CD4-positive, alpha-beta T cell treated with Interleukin-6 at 100 ng/mL for 8 hours (primary cell): ENCODE data around the gene PTTG2.

Experiments
- DNase-seq: peaks from one replicate; pipeline ENCODE4 v3.0.0-alpha.2; 2020; ENCODE audit warnings: mixed read lengths, low spot score

Gene PTTG2

DNA sequence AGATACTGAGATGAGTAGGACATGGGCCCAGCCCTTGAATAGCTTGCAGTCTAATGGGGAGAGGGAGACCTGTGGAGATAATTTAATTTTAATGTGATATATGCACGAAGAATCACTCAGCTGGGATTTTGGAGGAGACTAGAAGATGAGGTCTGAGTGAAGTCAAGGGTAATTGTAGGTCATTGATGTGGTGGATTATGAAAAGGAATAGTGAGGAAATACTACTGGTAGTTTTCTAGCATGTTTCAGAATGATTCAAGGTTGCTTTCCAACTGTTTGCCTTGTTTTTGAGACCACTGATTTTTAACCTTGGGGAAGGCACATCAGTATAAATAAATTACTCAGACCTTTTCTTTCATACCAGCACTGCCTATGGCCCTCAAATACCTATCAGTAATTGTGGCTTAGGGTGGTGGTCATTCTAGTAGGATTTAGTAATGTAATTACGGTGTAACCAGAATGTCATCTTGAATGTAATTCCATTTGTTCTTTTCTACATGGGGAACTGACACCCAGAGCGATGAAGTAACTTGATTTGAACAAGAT is 25.6 kb downstream of the PTTG2 start:
- no peak for DNase-seq

DNA sequence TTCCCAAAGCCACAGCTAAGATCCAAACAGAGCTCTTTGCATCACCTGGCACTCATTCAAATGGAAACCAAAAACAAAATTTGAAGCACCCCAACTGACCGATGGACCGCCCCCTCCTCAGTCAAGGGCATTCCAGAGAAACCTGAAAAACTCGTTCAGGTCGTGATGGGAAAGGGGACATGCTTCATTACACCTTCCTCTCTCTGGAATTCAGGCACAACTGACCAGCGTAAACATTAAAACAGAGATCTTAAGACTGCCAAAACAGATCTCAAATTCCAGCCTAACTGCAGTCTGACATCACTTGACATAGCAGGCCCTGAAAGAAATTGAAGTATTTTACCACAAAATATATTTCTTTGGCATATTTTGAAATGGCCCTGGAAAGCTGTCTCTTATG is 28.5 kb downstream of the PTTG2 start:
- no peak for DNase-seq

DNA sequence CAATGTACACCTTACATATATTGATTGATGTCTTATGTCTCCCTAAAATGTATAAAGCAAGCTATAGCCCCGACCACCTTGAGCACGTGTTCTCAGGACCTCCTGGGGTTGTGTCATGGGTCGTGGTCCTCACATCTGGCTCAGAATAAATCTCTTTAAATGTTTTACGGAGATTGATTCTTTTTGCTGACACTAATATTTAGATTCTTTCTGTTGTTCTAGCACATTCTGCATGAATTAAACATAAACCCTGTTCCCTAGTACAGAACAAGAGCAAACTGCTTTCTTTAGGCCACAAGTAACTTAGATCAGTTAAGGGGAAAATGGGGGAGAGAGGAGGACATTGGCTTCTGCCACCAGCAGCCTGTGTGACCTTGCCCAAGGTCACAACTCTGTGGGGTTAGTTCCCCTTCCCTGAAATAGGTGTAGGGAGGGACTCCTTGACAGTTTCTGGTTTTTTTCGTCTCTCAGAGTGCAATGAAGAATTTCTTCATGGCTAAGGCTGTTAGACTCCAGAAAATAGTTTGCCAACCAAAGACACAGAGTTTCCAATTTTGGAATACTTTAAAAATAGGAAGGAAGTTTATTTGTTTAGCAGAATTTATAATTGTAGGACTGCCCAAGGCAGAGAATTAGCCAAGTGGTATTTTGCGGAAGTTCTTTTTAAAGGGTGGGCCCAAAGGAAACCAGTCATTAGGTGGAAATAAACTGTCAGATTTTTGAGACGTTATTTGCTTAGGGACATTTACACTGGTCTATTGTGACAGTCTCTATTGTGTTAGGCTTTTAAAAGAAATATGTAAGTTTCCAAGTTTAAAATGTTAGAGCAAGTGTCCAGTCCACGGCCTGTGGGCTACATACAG is 29.4 kb downstream of the PTTG2 start:
- no peak for DNase-seq

DNA sequence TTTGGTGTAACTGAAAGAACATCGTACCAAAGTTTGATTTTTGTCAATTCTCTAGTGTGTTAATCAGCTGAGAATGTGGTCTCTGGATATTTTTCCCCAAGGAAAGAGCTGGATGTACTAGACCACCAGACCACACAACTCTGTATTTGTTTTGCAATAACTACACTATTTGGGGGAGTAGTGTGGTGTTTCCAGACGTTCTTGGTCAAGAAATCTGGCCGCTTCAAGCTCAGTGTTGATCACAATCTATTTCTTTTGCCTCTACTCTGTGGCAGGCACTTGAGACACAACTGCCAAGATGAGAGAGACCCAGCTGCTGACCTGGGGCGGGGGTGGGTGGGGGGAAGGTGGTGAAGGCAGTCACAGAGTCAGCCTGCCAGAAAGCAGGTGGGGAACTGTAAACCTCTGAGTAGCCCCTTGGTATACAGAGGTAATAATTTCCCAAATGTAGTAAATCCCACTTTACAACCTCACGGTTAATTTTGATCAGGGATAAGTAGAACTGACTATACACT is 30.6 kb downstream of the PTTG2 start:
- no peak for DNase-seq

DNA sequence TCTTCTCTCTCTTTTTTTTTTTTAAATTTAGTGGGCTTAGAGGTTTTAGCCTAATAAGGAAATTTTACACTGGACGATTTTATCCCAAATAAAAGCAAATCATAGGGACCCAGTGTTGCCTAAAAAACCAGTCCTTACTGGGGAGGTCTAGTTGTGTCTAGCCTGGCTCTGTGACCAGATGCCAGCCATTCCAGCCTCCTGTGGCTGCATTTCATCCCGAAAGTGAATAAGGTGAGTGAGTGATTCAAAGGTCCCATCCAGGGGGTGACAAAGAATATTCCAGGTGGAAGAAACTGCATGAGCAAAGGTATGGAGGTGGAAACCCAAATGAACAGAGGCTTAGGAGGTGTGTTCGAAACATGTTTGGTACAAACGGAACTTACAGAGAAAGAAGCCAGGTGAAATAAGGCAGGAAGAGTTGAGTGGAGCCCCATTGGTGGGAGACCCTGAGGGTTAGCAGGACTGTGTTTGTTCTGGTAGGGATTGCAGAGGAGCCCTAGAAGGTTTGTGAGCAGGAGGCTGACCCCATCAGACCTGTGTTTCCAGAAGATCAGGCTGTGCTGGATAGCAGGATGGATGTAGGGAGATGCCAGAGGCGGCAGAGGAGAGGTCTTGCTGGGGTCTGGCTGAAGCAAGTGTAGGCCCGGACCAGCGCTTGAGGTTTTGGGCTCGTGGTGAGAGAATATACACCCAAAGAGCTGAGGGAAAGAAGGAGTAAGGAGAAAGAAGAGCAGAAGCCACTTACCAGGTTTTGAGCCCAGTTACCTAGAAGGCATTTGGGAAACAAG is 31.6 kb downstream of the PTTG2 start:
- no peak for DNase-seq

DNA sequence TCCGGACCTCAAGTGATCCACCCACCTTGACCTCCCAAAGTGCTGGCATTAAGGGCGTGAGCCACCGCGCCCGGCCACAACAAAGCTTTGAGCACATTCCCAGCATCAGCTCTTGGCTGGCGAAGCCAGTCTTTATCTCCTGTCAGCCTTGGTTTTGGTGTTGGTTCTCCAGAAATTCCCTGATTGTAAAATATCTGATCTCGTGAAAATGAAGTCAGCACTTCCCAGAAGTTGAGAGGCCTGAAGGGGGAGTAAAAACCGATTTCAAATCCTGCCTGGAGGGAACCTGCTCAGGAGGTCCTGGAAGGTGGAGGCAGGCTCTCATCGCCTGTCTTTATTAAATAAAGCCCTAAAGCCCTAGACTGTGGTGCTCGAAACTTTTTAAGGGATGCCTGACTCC is 33.6 kb downstream of the PTTG2 start:
- no peak for DNase-seq

DNA sequence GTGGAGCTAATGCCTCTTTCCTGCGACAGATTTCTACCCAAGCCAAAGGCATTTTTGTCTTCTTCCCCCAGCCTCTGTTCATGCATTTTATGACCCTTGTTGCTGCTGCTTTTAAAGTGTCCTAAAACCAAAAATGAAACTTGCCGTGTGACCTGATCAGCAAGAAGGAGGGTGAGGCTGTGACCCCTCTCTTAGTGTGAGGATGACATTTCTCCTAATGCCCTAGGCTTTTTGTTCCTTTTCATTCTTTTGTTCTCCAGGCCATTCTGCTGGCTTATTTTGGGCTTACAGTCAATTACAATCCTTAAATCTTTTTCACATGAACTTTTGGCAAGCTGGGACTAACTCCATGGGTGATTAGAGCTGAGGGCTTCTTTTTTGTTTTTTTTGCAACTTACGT is 34.4 kb downstream of the PTTG2 start:
- no peak for DNase-seq

DNA sequence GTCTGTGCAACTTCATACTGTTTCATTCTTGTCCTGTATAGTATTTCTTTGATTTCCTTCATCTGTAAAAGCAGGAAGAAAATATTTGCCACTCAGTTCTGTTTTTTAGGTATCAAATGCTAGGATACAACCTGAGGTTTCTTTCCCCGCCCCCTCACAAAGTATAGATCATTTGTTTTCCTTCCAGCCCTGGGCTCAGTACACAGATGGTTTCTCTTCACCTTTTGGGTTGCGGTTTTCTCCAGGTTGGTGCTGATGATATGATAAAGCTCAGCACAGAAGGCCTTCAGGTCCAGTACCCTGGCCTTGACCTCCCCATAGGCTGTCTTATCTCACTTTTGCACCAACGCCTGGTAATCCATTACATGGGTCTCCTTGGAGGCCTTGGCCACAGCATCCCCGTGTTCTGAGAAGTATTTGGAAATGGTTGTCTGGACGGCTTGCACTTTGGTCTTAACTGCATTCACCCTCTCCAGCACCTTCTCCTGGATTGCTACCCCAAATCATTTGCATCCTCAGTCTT is 35.2 kb downstream of the PTTG2 start:
- DNase-seq = no peak

DNA sequence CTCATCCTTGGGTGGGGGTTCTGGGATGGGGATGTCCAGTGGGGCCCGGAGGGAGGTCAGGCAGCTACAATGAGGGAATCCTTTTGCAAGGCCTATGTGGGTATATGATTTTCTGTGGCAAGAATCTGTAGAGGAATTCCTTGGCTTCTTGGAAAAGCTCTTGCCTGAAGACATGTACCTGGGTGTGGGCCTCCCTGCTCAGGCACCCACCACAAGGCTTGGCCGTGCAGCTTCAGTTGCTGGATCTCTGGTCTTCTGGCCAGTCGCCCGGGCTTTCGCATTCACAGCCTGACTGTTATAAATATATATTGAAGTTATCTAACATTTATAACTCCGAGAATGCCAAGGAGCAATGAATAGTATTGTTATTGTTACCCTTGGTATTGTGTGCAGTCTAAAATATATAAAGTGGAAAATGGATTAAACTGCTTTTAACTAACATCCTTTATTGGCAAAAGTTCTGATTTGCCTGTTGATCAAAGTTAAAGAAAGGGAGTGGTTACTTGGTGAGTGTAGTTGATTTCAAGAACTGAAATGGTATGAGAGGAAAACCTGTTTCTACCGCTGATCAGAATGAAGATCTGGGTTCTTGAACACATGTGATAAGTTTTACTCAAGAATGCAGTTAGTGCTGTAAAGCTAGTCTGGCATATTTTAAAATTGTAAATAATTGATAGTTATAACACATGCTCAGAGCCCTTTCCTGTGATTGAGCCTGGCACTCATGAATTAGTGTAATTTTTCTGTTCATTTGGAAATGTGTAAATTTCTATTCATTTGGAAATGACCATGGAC is 36.0 kb downstream of the PTTG2 start:
- no peak for DNase-seq

DNA sequence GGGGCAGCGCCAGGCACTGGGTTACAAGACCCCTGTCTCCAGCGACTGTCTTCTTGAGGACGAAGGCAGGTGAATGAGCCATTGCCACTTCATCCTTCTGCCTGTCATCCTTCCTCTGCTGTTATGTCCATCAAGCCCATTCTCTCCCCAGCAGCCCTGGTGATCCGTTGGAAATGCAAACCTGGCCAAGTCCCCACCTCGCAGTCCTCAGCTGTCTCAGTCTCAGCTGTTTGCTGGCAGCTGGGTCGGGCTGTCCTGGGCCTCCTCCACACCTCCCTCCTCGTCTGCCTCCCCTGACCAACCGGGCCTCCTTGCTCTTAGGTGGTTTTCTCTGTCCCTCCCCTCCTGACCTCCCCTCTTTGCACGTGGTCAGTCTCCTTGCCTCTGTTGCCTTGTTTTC is 38.0 kb downstream of the PTTG2 start:
- no peak for DNase-seq

DNA sequence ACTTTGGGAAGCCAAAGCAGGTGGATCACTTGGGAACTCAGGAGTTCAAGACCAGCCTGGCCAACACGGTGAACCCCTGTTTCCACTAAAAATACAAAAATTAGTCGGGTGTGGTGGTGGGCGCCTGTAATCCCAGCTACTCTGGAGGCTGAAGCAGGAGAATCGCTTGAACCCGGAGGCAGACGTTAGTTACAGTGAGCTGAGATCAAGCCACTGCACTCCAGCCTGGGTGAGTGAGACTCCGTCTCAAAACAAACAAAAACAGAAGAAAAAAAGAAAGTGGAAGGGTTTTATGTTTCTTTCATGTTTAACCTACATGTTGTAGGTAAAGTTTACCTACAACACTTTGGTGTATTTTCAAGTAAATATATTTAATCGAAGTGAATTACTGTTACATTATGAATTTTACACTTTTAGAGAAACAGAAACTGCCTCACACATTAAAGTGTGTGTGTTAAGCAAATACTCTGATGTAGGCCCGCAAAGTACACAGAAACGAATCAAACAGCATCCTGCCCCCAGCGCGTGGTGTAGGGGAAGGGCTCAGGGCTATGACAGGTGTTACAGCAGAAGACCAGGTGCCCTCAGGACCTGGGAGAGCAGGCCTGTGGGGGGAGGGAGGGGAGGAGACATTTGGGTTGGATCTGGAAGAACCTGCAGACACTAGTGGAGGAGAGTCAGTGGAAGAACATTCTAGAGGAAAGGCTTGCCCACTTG is 39.0 kb downstream of the PTTG2 start:
- no peak for DNase-seq

DNA sequence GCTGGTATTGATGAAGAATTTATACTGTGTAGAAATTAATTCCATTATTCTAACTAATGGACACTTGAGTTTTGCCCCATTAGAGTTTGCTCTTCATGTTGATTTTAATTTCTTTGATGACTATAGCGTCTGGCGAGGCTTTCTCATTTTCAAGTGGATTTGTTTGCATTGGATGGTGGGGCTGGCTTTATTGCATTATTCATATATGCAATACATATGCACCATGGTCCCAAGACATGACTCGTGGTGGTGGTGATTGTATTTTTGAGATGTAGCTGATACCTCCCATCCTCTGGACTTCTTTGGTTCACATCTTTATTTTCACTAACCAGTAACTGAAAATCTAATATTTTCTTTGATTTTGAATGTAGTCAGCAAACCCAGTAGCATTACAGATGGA is 39.8 kb downstream of the PTTG2 start:
- DNase-seq = no peak

DNA sequence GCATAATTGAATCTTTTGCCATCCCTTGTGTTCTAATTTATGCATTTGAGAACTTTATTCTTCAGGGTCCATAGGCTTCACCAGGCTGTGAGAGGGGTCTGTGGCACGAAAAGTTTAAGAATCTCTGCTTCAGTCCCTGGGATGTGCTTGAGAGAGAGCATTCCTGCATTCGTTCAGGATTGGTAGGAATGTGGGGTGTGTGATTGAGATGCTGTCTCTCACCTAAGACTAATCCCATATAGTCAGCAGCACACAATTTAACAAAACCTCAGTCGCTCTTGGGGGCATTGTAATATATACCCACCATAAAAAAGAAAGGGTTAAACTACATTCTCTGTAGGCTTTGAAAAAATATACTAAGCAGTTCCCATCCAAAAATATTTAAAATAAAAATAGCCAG is 41.7 kb downstream of the PTTG2 start:
- DNase-seq = no peak

DNA sequence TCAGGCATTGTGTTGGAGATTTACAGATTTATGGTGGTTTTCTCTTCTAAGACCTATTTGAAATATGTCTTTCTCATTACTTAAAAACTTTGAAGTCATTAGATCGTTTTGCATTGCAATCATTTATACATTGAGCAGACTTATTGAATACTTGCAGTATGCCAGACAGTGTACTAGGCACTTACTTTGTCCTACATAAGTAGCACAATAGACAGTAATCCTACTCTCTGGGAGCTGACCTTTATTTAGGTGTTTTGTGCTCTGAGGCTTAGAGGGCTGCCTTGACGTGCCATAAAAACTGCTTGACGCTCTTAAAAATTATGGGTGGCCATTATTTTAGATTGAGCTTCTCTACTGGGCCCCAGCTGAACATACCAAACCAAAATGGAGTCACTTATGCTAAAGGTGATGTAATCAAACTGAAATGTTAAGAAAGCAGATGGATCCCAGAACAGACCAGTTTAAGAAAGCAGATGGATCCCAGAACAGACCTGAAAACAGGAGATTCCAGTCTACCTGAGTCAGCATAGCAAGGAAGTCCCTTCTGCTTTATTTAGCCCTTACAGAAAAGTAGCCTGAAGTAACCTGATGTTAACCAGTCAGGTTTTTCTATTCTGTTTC is 42.4 kb downstream of the PTTG2 start:
- DNase-seq = no peak

DNA sequence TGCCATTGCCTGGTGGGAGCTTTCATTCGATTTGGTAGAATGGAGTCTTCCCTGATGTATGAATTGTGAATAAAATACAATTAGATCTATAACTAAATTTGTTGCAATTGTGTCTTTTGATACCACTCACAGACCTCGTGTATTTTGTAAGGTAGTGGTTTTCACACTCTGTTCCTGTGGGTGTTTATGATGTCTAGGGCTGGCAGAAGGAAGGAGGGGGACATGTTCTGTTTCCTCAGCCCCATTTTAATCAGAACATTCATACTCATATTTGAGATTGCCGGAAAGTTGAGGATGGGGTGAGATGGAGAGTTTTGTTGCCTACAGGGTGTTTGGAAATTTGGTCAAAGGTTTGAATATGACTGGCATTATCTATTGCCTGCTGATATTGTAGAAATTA is 42.9 kb downstream of the PTTG2 start:
- no peak for DNase-seq

DNA sequence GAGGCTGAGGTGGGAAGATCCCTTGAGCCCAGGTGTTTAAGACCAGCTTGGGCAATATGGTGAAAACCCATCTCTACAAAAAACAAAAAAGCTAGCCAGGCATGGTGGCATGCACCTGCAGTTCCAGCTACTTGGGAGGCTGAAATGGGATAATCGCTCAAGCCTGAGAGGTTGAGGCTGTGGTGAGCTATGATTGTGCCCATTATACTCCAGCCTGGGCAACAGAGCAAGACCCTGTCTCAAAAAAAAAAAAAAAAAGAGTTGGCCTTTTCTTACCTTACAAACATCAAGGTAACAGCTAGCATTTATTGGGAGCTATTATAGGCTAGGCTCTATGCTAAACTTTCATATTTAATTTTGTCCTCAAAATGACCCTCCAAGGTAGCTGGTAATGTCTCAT is 43.4 kb downstream of the PTTG2 start:
- no peak for DNase-seq

DNA sequence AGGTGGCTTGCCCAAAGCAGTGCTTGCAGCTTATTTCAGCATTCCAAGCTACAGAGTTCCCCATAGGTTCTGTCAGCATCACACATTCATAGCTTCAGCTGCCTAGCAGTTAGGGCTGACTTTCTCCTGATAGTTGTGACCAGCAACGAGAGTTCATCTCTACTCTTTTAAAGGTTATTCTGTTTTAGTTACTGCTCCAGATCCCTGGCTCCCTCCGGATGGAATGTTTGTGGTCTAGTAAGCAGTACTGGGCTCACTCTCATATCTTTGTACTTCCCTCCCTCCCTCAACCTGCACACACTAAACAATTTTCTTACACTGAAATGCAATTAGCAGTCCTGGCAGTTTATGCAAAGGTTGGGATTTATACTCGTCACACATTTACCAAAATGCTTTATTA is 43.9 kb downstream of the PTTG2 start:
- DNase-seq = no peak

DNA sequence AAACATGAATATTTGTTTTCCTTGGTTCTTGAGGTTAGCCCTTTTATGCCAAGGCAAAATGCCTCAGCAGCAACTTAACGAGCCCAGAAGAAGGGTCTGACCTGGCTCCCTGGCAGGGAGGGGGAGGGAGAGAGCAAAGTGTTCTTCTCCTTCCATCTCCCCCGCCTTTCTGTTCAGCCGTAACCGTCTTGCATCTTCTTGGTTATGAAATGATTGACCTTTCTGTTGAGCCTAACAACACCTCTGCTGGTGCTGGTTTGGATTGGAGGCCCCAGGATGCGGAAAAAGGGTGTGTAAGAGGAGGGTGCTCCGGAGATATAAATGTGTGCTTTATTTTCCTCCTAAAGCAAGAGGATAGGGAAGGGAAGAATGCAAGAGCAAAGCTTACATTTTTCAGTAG is 44.7 kb downstream of the PTTG2 start:
- DNase-seq = no peak

DNA sequence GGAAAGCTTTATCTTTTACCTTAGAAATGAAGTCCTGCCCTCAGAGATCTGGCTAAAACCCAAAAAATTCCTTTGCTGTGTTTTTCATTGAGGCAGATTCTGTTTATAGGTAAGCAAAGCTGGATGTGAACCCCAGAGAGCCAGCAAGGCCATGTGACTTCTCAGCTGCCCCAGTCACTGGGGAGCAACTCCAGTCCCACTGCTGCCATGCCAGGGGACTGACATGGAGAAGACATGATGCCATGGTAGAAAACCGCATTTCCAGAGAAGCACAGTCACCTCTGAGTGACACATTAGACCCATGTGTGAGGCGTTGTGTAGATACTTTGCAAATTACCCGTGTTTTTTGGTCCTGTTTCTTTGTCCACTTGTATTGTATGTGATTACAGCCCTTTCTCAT is 45.4 kb downstream of the PTTG2 start:
- no peak for DNase-seq

DNA sequence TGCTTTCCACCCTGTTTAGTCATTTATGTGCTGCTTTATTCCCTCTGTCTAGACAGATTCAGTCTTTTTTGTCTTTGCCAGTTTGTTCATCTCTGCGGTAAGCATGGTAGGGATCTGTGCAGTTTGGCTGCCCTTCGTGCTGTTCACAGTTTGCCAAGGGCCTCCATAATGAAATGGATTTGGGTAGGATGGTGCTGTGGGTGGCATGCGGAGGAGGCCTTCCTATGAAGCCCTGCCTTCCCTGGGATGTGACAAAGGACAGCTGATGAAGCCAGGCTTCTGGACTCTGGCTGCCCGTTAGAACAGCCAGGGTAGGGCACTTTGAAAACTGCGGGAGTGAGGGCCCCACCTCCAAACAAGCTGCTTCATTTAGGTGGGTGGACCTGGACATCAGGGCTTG is 47.4 kb downstream of the PTTG2 start:
- no peak for DNase-seq

DNA sequence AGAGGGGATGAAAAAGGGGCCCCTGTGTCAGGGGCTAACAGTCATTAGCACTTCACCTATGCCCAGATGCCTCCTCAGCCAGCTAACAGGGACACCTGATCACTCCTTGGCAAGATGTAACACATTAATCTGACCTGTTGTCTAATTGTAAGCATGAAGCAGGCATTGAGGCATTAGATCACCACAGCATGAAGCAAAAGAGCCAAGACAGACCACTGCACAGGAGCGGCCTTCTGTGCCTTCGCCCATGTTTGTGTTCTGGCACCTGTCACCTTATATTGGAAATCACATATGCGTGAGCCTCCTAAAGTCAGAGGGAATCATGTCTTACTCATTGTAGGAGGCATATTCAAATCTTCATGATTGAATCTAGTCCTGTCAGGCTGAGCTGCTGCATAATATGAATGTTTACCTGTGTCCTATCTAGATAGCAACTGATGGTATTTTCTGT is 48.4 kb downstream of the PTTG2 start:
- no peak for DNase-seq
